Gastroesophageal sphincter (tissue), 3 donors: Measurements from ENCODE around the gene IKZF1.

Experiments
- EP300 ChIP-seq: sonication (generic); formaldehyde crosslinking; IDR thresholded peaks from one replicate; pipeline ENCODE4 v1.6.1; 2017; ENCODE audit warnings: antibody characterized with exemption, mild to moderate bottlenecking
- POLR2AphosphoS5 ChIP-seq: sonication (generic); formaldehyde crosslinking; IDR thresholded peaks from one replicate; pipeline ENCODE4 v1.6.1; 2017; ENCODE audit warnings: antibody characterized with exemption
- TF ChIP-seq, protein P1 (sequence below), 4 experiments: fragments of 200-600 bp in 2 of 4; fragments of 450-650 bp in 2 of 4; sonication (generic) in 1 of 4; IDR thresholded peaks; one replicate each; pipeline ENCODE4 v1.5.1; 2017 to 2019; ENCODE audit warnings: antibody characterized with exemption in 4 of 4, mild to moderate bottlenecking in 2 of 4, moderate library complexity in 2 of 4

GRCh38 chr7:50341724-50342123 is 37.2 kb downstream of the IKZF1 start:
- TF ChIP-seq, protein P1, sequence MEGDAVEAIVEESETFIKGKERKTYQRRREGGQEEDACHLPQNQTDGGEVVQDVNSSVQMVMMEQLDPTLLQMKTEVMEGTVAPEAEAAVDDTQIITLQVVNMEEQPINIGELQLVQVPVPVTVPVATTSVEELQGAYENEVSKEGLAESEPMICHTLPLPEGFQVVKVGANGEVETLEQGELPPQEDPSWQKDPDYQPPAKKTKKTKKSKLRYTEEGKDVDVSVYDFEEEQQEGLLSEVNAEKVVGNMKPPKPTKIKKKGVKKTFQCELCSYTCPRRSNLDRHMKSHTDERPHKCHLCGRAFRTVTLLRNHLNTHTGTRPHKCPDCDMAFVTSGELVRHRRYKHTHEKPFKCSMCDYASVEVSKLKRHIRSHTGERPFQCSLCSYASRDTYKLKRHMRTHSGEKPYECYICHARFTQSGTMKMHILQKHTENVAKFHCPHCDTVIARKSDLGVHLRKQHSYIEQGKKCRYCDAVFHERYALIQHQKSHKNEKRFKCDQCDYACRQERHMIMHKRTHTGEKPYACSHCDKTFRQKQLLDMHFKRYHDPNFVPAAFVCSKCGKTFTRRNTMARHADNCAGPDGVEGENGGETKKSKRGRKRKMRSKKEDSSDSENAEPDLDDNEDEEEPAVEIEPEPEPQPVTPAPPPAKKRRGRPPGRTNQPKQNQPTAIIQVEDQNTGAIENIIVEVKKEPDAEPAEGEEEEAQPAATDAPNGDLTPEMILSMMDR (IDR thresholded peaks at IDR 0.05) = no peak
- TF ChIP-seq EP300 (no peak), POLR2AphosphoS5 (no peak)
